LNCAP (cell line): ENCODE measurements around the gene DUSP21.

Experiments
- CTCF ChIP-seq: fragments of 450-650 bp; IDR thresholded peaks from 2 replicates; pipeline ENCODE4 v1.5.1; 2017; ENCODE audit warnings: mild to moderate bottlenecking

The DUSP21 gene

GRCh38 chrX:44882635-44883034 is 38.8 kb downstream of the DUSP21 start:
- no peak for TF ChIP-seq CTCF

GRCh38 chrX:44884944-44885343 is 41.1 kb downstream of the DUSP21 start:
- TF ChIP-seq CTCF = no peak

- no peak for TF ChIP-seq CTCF
These were observed 46.0 kb downstream of the DUSP21 start for GRCh38 chrX:44889824-44890223.

GRCh38 chrX:44890247-44890646 is 46.4 kb downstream of the DUSP21 start:
- TF ChIP-seq CTCF = no peak

- TF ChIP-seq CTCF = no peak
These were observed 47.8 kb downstream of the DUSP21 start for GRCh38 chrX:44891642-44892041.
